ENCODE results near the gene HERC5.

GRCh38 chr4:88452912-88453311 is 4.0 kb upstream of the HERC5 start:
- no peak for TF ChIP-seq CTCF (IDR thresholded peaks at IDR 0.05)
- TF ChIP-seq POLR2A (IDR thresholded peaks at IDR 0.05), result no peak

Data from upper lobe of left lung (tissue), 4 donors.